Esophagus (tissue), 2 donors: ENCODE data around the gene EVA1A. TPM values are rescaled to one million over a fixed set of nuclear protein-coding genes. Genes with fewer than 3 reads are reported as not detected.

Experiments used
- H3K27ac ChIP-seq, 2 donors: one replicate each; pipeline ENCODE4 v1.5.1; 2013; ENCODE audit warnings: low read depth in 2 of 2, mild to moderate bottlenecking in 2 of 2, inconsistent platforms in 1 of 2, low read length in 1 of 2, moderate library complexity in 1 of 2
- H3K27me3 ChIP-seq, 2 donors: one replicate each; pipeline ENCODE4 v1.6.1; 2013; ENCODE audit warnings: low read length in 2 of 2, control low read depth in 1 of 2, mild to moderate bottlenecking in 1 of 2; ENCODE audit not compliant: insufficient read depth in 2 of 2, control insufficient read depth in 1 of 2
- H3K36me3 ChIP-seq, 2 donors: one replicate each; pipeline ENCODE4 v1.6.1; 2013; ENCODE audit warnings: low read length in 1 of 2; ENCODE audit not compliant: control insufficient read depth in 2 of 2, insufficient read depth in 2 of 2
- H3K4me1 ChIP-seq, 2 donors: one replicate each; pipeline ENCODE4 v1.6.1; 2013; ENCODE audit warnings: low read length in 1 of 2; ENCODE audit not compliant: control insufficient read depth in 2 of 2, insufficient read depth in 2 of 2
- H3K4me3 ChIP-seq, 2 donors: one replicate each; pipeline ENCODE4 v1.5.1; 2013; ENCODE audit warnings: low read length in 2 of 2, mild to moderate bottlenecking in 2 of 2, low read depth in 1 of 2, moderate library complexity in 1 of 2
- H3K9me3 ChIP-seq, 2 donors: one replicate each; pipeline ENCODE4 v1.6.1; 2013; ENCODE audit warnings: mild to moderate bottlenecking in 2 of 2, low read depth in 1 of 2, low read length in 1 of 2, moderate library complexity in 1 of 2; ENCODE audit not compliant: control insufficient read depth in 2 of 2, insufficient read depth in 1 of 2
- WGBS, 2 donors: extraction: QIAGEN DNeasy Blood & Tissue Kit; methylation state at CpG; one replicate each; pipeline ENCODE4 v1.1.7; 2013; 5-methylcytosine and 5-hydroxymethylcytosine counted together
- polyA plus RNA-seq, 2 donors: library from polyadenylated mRNA; stranded (reverse); fragments of 200-250 nt; gene quantifications; one replicate each; pipeline ENCODE4 v1.2.3, GENCODE V29; 2013
- donor health status: healthy with polysubstance abuse.
- donor health status: Bipolar disorder and iron deficiency.

The EVA1A gene
- polyA plus RNA-seq: under 1 TPM; 0.71 to 0.94 TPM

GRCh38 chr2:75560768-75561565 is at the start of gene EVA1A:
Gene EVA1A (minus strand): TSS chr2:75560939. CDS start chr2:75518140, 42,799 bp downstream.
- WGBS, 2 donors: 2 to 3% methylated on average over 46 of the region's 46 CpGs
- no peaks in the 10 kb centered on the region for H3K9me3 ChIP-seq
- peak within 1 kb of the TSS; percentile 49 for H3K4me3 ChIP-seq
- no peaks in the 10 kb centered on the region for H3K36me3 ChIP-seq
- peaks cover 0 to 5% of the 10 kb centered on the region in 2 donors for H3K27me3 ChIP-seq
- H3K27ac ChIP-seq: no peak within 1 kb of the TSS
- peaks cover 2 to 8% of the 10 kb centered on the region in 2 donors for H3K4me1 ChIP-seq

- H3K27me3 ChIP-seq: no peaks in the 10 kb centered on the region
- 68 to 70% methylated on average over 7 of the region's 7 CpGs for WGBS, 2 donors
Observed at GRCh38 chr2:75609937-75610508, 49.3 kb upstream of the EVA1A start.

GRCh38 chr2:75609334-75609689 is 48.6 kb upstream of the EVA1A start:
- H3K4me3 ChIP-seq: no peak overlapping the region
- 37 to 50% methylated on average over 5 of the region's 5 CpGs for WGBS, 2 donors

More at GRCh38 chr2:75609937-75610508, 49.3 kb upstream of the EVA1A start:
- Histone ChIP-seq H3K36me3 (no peaks in the 10 kb centered on the region), H3K4me3 (no peak overlapping the region), H3K4me1 (no peaks in the 10 kb centered on the region), H3K27ac (no peak overlapping the region), H3K9me3 (no peaks in the 10 kb centered on the region)

GRCh38 chr2:75608684-75609333 is 48.1 kb upstream of the EVA1A start:
- no peak overlapping the region for H3K4me3 ChIP-seq
- H3K4me1 ChIP-seq: no peaks in the 10 kb centered on the region
- H3K27me3 ChIP-seq: no peaks in the 10 kb centered on the region
- H3K27ac ChIP-seq: no peak overlapping the region
- no peaks in the 10 kb centered on the region for H3K9me3 ChIP-seq
- 11 to 12% methylated on average over 25 of the region's 25 CpGs for WGBS, 2 donors
- no peaks in the 10 kb centered on the region for H3K36me3 ChIP-seq

More at GRCh38 chr2:75609334-75609689, 48.6 kb upstream of the EVA1A start:
- Histone ChIP-seq H3K4me1 (no peaks in the 10 kb centered on the region), H3K9me3 (no peaks in the 10 kb centered on the region), H3K27me3 (no peaks in the 10 kb centered on the region), H3K27ac (no peak overlapping the region), H3K36me3 (no peaks in the 10 kb centered on the region)

- Histone ChIP-seq H3K4me3 (no peak overlapping the region), H3K36me3 (no peaks in the 10 kb centered on the region), H3K27ac (no peak overlapping the region), H3K4me1 (no peaks in the 10 kb centered on the region), H3K27me3 (no peaks in the 10 kb centered on the region), H3K9me3 (no peaks in the 10 kb centered on the region)
- WGBS, 2 donors: 63% methylated on average over 7 of the region's 7 CpGs
Observed at GRCh38 chr2:75607988-75608683, 47.4 kb upstream of the EVA1A start.

- Histone ChIP-seq H3K36me3 (no peaks in the 10 kb centered on the region), H3K27ac (no peak overlapping the region), H3K4me1 (no peaks in the 10 kb centered on the region), H3K4me3 (no peak overlapping the region), H3K9me3 (no peaks in the 10 kb centered on the region), H3K27me3 (no peaks in the 10 kb centered on the region)
- 69 to 77% methylated on average over 3 of the region's 3 CpGs for WGBS, 2 donors
Observed at GRCh38 chr2:75607400-75607798, 46.7 kb upstream of the EVA1A start.

GRCh38 chr2:75606761-75607399 is 46.1 kb upstream of the EVA1A start:
- Histone ChIP-seq H3K27ac (no peak overlapping the region), H3K36me3 (no peaks in the 10 kb centered on the region), H3K4me1 (no peaks in the 10 kb centered on the region), H3K27me3 (no peaks in the 10 kb centered on the region), H3K4me3 (no peak overlapping the region), H3K9me3 (no peaks in the 10 kb centered on the region)
- WGBS, 2 donors: 75 to 79% methylated on average over 8 of the region's 8 CpGs

GRCh38 chr2:75605770-75606529 is 45.2 kb upstream of the EVA1A start:
- H3K9me3 ChIP-seq: no peaks in the 10 kb centered on the region

More at GRCh38 chr2:75605770-75606529, 45.2 kb upstream of the EVA1A start:
- Histone ChIP-seq H3K27ac (no peak overlapping the region), H3K4me1 (no peaks in the 10 kb centered on the region), H3K4me3 (no peak overlapping the region), H3K36me3 (no peaks in the 10 kb centered on the region), H3K27me3 (no peaks in the 10 kb centered on the region)
- 42 to 62% methylated on average over 6 of the region's 6 CpGs for WGBS, 2 donors
